GM20431 (cell line): ENCODE measurements around the gene FLRT2.

ENCODE experiments used
- in situ Hi-C: fragments of 300-500 bp; cut with MseI, MboI; formaldehyde crosslinking; loops from one replicate; pipeline ENCODE4 v1.15.0; 2020; ENCODE audit warnings: low sequenced_read_pairs; ENCODE audit not compliant: unreplicated experiment

Gene FLRT2

GRCh38 chr14:85554106-85554505, 24.2 kb downstream of the FLRT2 start:
- in situ Hi-C loops = no loop called here

- in situ Hi-C loops = no loop called here
These were observed 26.3 kb downstream of the FLRT2 start for GRCh38 chr14:85556267-85556666.

- in situ Hi-C loops = no loop called here
These were observed 28.6 kb downstream of the FLRT2 start for GRCh38 chr14:85558505-85558904.

- in situ Hi-C loops = no loop called here
These were observed 32.7 kb downstream of the FLRT2 start for GRCh38 chr14:85562630-85563029.

- in situ Hi-C loops = no loop called here
These were observed 35.0 kb downstream of the FLRT2 start for GRCh38 chr14:85564841-85565527.

- in situ Hi-C loops = no loop called here
These were observed 35.9 kb downstream of the FLRT2 start for GRCh38 chr14:85565862-85566296.

- in situ Hi-C loops = no loop called here
These were observed 36.7 kb downstream of the FLRT2 start for GRCh38 chr14:85566603-85567002.

- in situ Hi-C loops = no loop called here
These were observed 42.1 kb downstream of the FLRT2 start for GRCh38 chr14:85572011-85572410.

GRCh38 chr14:85572845-85573244, 42.9 kb downstream of the FLRT2 start:
- in situ Hi-C loops = no loop called here

GRCh38 chr14:85573406-85573805, 43.5 kb downstream of the FLRT2 start:
- in situ Hi-C loops = no loop called here

- in situ Hi-C loops = no loop called here
These were observed 45.1 kb downstream of the FLRT2 start for GRCh38 chr14:85574853-85575616.

- in situ Hi-C loops = no loop called here
These were observed 45.6 kb downstream of the FLRT2 start for GRCh38 chr14:85575617-85575898.

GRCh38 chr14:85576218-85576617, 46.3 kb downstream of the FLRT2 start:
- in situ Hi-C loops = no loop called here

- in situ Hi-C loops = no loop called here
These were observed 47.1 kb downstream of the FLRT2 start for GRCh38 chr14:85576848-85577542.

GRCh38 chr14:85577543-85578114, 47.7 kb downstream of the FLRT2 start:
- in situ Hi-C loops = no loop called here

- in situ Hi-C loops = no loop called here
These were observed 48.4 kb downstream of the FLRT2 start for GRCh38 chr14:85578357-85578756.

GRCh38 chr14:85578930-85579329, 49.0 kb downstream of the FLRT2 start:
- in situ Hi-C loops = no loop called here

GRCh38 chr14:85579942-85580341, 50.0 kb downstream of the FLRT2 start:
- in situ Hi-C loops = no loop called here

GRCh38 chr14:85580536-85581140, 50.7 kb downstream of the FLRT2 start:
- in situ Hi-C loops = no loop called here

- in situ Hi-C loops = no loop called here
These were observed 51.7 kb downstream of the FLRT2 start for GRCh38 chr14:85581691-85582090.

- in situ Hi-C loops = no loop called here
These were observed 53.4 kb downstream of the FLRT2 start for GRCh38 chr14:85583380-85583779.
